Activated naive CD8-positive, alpha-beta T cell treated with anti-CD3 and anti-CD28 coated beads, Interleukin-2, amount 50 U/mL, for 24 hours (primary cell): ENCODE results near the gene RCAN1.

Source experiments
- ATAC-seq: fragments of 150-1000 bp; cut with Tn5 transposase; one replicate; pipeline ENCODE4 v1.10.0; 2021
- DNase-seq: peaks from one replicate; pipeline ENCODE4 v3.0.0; 2021
- H3K27ac Mint-ChIP-seq: one replicate; pipeline ENCODE4 v1.8.0; 2021; ENCODE audit warnings: mild to moderate bottlenecking, mixed read lengths
- H3K27me3 Mint-ChIP-seq: one replicate; pipeline ENCODE4 v1.8.0; 2021; ENCODE audit warnings: mixed read lengths
- H3K36me3 Mint-ChIP-seq: one replicate; pipeline ENCODE4 v1.8.0; 2021; ENCODE audit warnings: low read depth, mixed read lengths
- H3K4me1 Mint-ChIP-seq: one replicate; pipeline ENCODE4 v1.8.0; 2021; ENCODE audit warnings: mixed read lengths
- H3K4me3 Mint-ChIP-seq: one replicate; pipeline ENCODE4 v1.8.0; 2021; ENCODE audit warnings: mild to moderate bottlenecking, moderate library complexity, mixed read lengths
- H3K9me3 Mint-ChIP-seq: one replicate; pipeline ENCODE4 v1.8.0; 2021; ENCODE audit warnings: mixed read lengths

RCAN1 gene

DNA sequence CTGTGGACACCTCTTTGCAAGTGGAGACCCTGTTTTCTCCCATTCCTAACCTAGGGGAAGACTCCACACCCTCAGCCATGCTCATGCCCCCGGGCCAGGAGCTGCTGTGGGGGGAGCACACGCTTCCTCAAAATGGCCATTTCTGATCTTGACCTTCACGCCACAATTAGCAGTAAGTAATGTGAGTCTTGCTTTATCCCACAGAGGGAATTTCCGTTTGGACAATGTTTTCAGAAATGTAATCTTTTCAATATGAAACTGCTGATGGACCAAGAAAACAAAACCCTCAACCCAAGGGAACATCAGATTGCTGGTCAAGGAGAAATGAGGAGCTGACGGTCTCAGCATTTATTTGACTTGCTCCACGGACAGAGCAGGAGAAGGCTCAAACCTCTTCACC lies 94.6 kb downstream of the RCAN1 start:
- no peaks in the 10 kb centered on the region for H3K9me3 Mint-ChIP-seq
- no peak for DNase-seq
- no peak for ATAC-seq
- no peaks in the 10 kb centered on the region for H3K27me3 Mint-ChIP-seq
- peaks cover 27% of the 10 kb centered on the region for H3K36me3 Mint-ChIP-seq
- H3K4me1 Mint-ChIP-seq = peaks cover 46% of the 10 kb centered on the region
- H3K27ac Mint-ChIP-seq = peak overlapping the region; percentile 35
- H3K4me3 Mint-ChIP-seq = no peak overlapping the region

DNA sequence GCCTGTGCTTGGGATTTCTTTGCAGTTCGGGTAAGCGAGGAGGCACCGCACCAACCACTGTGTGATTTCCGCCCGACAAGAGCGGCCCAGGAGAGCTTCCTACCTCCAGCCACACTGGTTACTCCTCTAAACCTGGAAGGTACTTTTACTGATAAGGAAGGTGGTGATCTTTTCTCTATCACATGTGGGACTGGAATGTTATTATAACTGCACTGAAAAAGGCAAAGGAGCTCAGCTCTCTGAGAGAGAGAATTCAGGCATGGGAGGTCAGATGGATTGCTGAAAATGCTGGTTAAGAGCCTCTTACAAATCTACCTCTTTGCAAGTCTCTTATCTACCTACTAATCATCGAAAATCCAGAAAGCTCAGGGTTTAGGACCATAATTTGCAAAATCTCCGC lies 95.2 kb downstream of the RCAN1 start:
- no peak overlapping the region for H3K27ac Mint-ChIP-seq
- DNase-seq (no peak), ATAC-seq (no peak)
- peaks cover 42% of the 10 kb centered on the region for H3K4me1 Mint-ChIP-seq
- no peaks in the 10 kb centered on the region for H3K27me3 Mint-ChIP-seq
- H3K4me3 Mint-ChIP-seq = no peak overlapping the region
- peaks cover 23% of the 10 kb centered on the region for H3K36me3 Mint-ChIP-seq
- H3K9me3 Mint-ChIP-seq = no peaks in the 10 kb centered on the region

DNA sequence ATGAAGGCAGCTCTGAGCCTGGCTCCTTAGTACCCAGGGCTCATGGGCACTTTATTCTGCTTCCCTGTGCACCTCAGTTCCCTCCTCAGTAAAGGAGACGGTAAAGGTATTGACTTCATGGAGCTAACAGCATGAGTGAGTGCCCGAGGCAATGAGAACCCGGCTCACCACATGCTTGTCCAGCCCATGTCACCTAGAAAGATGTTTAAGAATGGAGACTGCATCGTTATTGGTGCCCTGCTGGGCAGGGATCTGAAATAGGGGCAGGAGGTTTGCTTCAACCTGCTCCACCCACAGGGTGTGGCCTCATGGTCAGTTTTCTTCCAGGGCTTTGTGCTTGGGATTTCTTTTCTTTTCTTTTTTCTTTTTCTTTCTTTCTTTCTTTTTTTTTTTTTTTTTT lies 95.9 kb downstream of the RCAN1 start:
- Mint-ChIP-seq H3K4me1 (peaks cover 39% of the 10 kb centered on the region), H3K36me3 (peaks cover 23% of the 10 kb centered on the region), H3K4me3 (no peak overlapping the region), H3K27ac (peak overlapping the region; percentile 22), H3K9me3 (no peaks in the 10 kb centered on the region), H3K27me3 (no peaks in the 10 kb centered on the region)
- ATAC-seq = no peak
- no peak for DNase-seq

DNA sequence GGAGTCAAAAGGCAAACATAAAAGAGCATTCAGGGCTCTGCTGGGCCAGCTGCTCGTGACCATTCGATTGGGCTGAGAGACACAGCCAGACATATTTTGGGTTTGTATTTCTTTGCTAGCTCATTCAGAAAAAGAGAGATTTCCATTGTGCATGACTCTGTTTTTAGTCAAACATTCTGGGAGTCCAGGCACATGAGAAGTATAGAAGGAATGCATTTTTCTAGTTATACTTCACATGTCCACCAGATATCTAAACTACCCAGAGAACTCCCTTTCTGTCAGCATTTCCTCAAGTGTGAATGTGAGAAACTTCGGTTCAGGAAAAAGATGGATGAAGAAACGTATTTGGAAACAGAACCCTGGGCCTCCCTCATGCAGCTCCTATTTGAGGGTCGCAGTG lies 96.6 kb downstream of the RCAN1 start:
- Mint-ChIP-seq H3K9me3 (no peaks in the 10 kb centered on the region), H3K4me3 (no peak overlapping the region), H3K4me1 (peaks cover 34% of the 10 kb centered on the region), H3K36me3 (peaks cover 23% of the 10 kb centered on the region), H3K27ac (peak overlapping the region; percentile 36), H3K27me3 (no peaks in the 10 kb centered on the region)
- ATAC-seq (no peak), DNase-seq (no peak)

DNA sequence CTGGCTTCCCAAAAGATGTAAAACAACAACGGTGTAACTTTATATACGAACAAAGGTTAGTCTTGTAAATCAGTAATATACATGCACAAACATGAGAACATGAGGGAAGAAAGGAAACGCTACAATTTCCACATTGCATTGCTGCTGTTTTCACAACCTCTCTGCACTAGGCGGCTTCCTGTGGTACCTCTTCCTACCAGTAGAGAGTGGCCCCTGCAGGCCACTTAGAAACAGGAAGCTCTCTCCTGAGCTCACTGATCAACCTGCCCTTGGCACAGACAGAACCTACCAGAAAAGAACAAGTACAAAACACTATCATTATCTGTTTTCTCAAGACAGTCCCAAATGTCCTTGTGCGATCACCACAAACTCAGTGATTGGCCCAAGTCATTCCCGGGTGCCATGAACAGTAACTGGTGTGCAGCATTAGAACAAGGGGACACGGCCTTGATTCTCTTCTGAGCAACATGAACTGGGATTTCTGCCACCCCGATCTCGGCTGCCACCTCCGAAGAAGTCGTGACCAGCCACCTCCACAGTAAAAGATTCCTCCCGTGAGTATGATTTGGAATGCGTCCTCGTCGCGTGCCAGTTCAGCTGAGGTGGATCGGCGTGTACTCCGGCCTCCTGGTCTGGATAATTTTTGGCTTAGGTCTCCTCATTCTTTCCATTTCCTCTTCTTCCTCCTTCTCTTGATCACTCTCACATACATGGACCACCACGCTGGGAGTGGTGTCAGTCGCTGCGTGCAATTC lies 97.2 kb downstream of the RCAN1 start:
- ATAC-seq = peak; percentile 76
- peaks cover 29% of the 10 kb centered on the region for H3K4me1 Mint-ChIP-seq
- peaks cover 23% of the 10 kb centered on the region for H3K36me3 Mint-ChIP-seq
- H3K27ac Mint-ChIP-seq = peak overlapping the region; percentile 36
- no peaks in the 10 kb centered on the region for H3K27me3 Mint-ChIP-seq
- no peak for DNase-seq
- no peak overlapping the region for H3K4me3 Mint-ChIP-seq
- no peaks in the 10 kb centered on the region for H3K9me3 Mint-ChIP-seq

DNA sequence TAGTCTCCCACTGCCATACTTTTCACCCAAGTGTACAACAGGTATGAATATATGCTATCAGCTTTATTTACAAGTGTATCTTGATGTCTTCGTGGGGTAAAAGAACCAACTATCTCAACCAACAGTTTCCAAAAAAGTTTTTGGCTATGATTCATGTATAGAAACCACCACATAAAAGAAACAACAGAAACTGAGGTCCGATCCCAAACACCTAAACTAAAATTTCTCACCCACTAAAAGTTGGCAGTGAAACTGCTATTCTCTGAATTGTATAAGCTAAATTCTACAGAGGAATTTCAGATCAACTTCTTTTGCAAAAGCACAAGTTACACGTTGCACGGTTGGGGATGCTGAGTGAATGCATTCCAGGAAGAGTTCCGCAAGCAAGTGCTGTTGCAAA lies 97.9 kb downstream of the RCAN1 start:
- H3K36me3 Mint-ChIP-seq = peaks cover 19% of the 10 kb centered on the region
- no peaks in the 10 kb centered on the region for H3K9me3 Mint-ChIP-seq
- H3K4me3 Mint-ChIP-seq = no peak overlapping the region
- H3K4me1 Mint-ChIP-seq = peaks cover 24% of the 10 kb centered on the region
- DNase-seq (no peak), ATAC-seq (peak; percentile 30)
- no peaks in the 10 kb centered on the region for H3K27me3 Mint-ChIP-seq
- no peak overlapping the region for H3K27ac Mint-ChIP-seq

DNA sequence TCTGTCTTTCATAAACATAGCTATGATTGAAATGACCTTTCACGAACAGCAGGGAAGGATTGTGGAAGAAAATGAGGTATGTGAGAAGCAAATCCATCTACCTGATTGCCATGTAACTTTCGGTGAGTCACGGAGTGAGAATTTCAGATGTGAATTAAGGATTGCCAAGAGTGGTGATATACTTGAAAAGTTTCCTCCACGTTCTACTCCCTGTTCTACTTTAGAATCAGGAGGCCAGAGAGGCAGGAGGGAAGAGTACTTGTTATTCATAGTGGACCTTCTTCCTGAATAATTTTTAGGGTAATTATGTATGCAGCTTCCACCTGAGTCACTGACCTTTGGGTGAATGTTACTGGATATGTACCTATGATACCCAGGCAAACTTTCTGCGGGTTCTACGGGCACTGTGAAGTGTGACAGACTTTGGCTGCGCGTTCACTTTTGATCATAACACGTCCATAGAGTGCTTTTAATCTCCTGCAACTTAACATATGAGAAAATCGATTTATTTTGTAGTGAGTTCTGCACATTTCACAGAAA lies 100.3 kb downstream of the RCAN1 start:
- Mint-ChIP-seq H3K27me3 (peaks cover 3% of the 10 kb centered on the region), H3K4me3 (no peak overlapping the region), H3K9me3 (no peaks in the 10 kb centered on the region), H3K4me1 (peaks cover 22% of the 10 kb centered on the region), H3K27ac (no peak overlapping the region), H3K36me3 (peaks cover 8% of the 10 kb centered on the region)
- no peak for ATAC-seq
- DNase-seq = no peak

DNA sequence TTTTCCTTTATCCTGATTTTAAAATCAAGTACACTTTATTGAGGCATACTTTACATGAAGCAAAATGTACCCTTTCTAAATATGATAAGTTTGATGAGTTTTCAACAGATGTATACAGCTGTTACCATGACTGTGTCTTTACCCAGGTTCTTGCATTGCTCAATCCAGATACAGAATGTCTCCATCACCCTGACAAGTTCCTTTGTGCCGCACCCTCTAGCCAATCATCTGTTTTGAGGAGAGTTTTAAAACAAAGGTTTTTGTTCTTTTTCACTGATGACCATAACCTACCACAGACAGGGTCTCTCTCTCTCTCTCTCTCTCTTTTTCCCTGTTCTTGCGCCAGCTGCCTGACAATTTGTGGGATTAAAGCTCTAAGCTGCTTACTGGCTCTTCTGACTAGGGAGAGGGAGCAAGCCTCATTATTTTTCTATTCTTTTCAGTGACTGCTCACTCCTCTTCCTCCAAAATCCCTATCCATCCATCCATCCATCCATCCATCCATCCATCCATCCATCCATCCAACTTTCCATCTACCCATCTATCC lies 101.7 kb downstream of the RCAN1 start:
- H3K4me1 Mint-ChIP-seq = peaks cover 24% of the 10 kb centered on the region
- ATAC-seq (no peak), DNase-seq (no peak)
- peaks cover 3% of the 10 kb centered on the region for H3K27me3 Mint-ChIP-seq
- peaks cover 8% of the 10 kb centered on the region for H3K36me3 Mint-ChIP-seq
- H3K27ac Mint-ChIP-seq = no peak overlapping the region
- no peak overlapping the region for H3K4me3 Mint-ChIP-seq
- H3K9me3 Mint-ChIP-seq = no peaks in the 10 kb centered on the region

DNA sequence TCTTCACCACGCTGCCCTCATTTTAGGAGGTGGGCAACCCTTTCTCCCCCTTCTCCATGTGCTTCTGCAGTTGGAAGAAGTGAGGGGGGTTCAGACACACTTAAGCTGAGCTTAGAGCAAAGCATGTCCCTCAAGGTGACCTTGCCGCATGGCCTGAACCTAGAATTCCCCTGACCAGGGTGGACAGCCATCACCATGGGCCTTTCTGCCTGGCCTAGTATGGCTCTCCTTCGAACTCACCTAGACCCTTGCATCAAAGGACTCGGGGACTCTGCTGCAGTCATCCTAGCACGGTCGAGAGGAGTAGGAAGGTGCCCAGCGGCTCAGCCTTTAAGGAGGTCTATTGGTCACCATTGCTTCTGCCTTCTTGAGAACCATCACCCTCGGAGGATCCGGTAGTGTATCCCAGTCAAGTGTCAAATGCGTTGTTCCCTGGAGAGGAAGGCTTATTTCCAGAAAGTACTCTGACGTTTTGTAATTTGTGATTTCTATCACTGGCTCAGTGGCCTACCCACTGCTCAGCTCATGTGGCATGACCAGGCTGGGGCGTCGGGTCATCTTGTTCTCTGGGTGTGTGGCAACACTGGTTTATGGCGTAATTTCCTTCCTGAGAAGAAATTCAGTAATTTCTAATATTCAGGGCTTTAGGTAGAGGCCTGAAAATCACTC lies 103.0 kb downstream of the RCAN1 start, which contains the start of gene KCNE1:
KCNE1 (minus strand) TSS at position 424 of the 669 bp plus-strand sequence. CDS start 62,576 bp downstream, outside the sequence.
- Mint-ChIP-seq H3K9me3 (no peaks in the 10 kb centered on the region), H3K36me3 (peaks cover 2% of the 10 kb centered on the region), H3K27me3 (peaks cover 6% of the 10 kb centered on the region), H3K27ac (no peak within 1 kb of the TSS), H3K4me1 (peaks cover 11% of the 10 kb centered on the region), H3K4me3 (no peak within 1 kb of the TSS)
- DNase-seq (no peak), ATAC-seq (no peak)

DNA sequence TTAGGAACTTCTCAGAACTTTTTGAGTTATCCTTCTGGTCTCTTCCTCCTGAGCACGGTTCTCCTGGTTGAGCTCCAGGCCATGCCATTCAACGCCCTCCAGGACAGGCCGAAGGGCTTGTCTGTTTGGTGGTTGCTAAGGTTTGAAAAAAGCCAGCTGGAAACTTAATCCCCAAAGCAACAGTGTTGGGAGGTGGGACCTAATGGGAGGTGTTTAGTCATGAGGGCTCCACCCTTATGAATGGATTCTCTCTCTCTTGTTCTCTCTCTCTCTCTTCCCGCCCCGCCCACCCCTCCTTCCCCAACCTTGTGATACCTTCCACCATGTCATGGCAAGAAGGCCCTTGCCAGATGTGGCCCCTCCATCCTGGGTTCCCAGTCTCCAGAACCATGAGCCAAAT lies 103.7 kb downstream of the RCAN1 start:
- Mint-ChIP-seq H3K9me3 (no peaks in the 10 kb centered on the region), H3K27me3 (peaks cover 7% of the 10 kb centered on the region), H3K36me3 (no peaks in the 10 kb centered on the region), H3K27ac (no peak overlapping the region), H3K4me1 (peaks cover 5% of the 10 kb centered on the region), H3K4me3 (no peak overlapping the region)
- no peak for DNase-seq
- no peak for ATAC-seq

DNA sequence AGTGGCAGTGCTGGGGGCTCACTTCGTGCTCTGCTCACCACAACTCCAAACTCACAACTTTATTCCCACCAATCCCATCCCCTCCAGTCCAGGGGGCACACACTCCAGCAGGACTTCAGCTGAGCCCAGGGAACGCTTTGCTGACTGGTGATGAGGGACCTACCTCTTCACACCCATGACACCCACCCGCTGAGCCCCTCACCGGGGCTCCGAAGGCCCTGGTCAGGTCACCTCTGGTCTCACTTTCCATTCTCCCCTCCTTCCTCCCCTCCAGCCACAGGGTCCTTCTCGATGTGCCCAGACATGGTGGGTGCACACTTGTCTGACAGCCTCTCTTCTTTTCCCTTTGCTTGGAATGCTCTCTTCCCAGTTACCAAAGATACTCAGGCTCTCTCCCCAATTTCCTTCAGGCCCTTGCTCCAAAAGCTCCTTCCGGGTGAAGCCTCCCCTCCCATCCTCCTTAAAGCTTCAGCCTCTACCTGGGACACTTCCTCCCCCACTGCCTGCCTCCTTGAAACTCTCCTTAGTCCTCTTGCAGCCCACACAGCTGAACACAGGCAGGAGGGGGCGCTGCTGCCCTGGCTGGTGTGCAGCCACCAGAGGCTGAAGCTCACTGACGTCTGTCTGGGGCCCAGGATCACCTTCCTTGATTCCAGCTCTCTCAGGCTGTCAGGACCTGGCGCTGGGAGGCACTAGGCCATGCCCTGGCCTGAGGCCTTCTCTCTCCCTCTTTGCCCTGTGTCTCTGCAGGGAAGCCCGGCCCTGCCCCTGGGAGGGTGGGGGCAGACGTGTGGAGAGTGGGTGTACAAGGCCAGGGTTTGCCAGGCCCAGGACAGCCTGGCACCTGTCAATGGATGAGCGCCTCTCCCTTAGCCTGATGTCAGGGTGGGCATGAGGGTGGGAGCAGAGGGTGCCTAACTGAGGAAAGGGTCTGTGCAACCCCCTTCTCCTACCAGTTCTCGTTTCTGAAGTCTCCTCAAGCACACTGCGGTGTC lies 104.5 kb downstream of the RCAN1 start:
- peaks cover 7% of the 10 kb centered on the region for H3K27me3 Mint-ChIP-seq
- H3K27ac Mint-ChIP-seq = peak overlapping the region; percentile 26
- H3K4me1 Mint-ChIP-seq = peaks cover 5% of the 10 kb centered on the region
- H3K4me3 Mint-ChIP-seq = no peak overlapping the region
- H3K9me3 Mint-ChIP-seq = no peaks in the 10 kb centered on the region
- DNase-seq (peak; percentile 71), ATAC-seq (peak; percentile 84)
- no peaks in the 10 kb centered on the region for H3K36me3 Mint-ChIP-seq

DNA sequence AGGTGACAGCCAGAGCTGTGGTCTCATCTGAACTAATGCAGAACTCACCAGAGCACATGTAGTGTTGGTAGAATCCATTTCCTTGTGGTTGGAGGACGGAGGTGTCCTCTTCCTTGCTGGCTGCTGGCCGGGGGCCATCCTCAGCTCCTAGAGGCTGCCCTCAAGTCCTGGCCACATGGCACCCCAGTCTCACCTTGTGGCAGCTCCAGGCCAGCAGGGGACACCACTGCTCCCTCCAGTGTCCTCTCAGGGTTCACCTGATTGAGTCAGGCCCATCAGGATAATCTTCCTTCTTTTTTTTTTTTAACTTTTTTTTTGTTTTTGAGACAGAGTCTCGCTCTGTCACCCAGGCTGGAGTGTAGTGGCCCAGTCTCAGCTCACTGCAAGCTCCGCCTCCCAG lies 105.8 kb downstream of the RCAN1 start:
- Mint-ChIP-seq H3K27ac (no peak overlapping the region), H3K36me3 (no peaks in the 10 kb centered on the region), H3K9me3 (no peaks in the 10 kb centered on the region), H3K4me3 (no peak overlapping the region), H3K27me3 (peaks cover 9% of the 10 kb centered on the region), H3K4me1 (peaks cover 3% of the 10 kb centered on the region)
- no peak for DNase-seq
- no peak for ATAC-seq

DNA sequence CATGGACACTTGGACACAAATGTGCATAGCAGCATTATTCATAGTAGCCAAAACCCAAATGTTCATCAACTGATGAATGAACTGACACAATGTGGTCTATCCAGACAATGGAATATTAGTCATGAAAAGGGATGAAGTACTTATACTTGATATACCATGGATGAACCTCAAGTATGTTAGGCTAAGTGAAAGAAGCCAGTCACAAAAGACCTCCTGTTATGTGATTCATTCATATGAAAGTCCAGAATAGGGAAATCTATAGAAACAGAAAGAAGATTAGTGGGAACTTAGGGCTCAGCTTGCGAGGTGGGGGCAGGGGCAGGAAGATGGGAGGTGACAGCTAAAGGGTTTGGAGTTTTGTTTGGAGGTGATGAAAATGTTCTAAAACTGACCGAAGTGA lies 110.3 kb downstream of the RCAN1 start:
- DNase-seq (no peak), ATAC-seq (no peak)
- peaks cover 6% of the 10 kb centered on the region for H3K27me3 Mint-ChIP-seq
- no peaks in the 10 kb centered on the region for H3K36me3 Mint-ChIP-seq
- no peak overlapping the region for H3K4me3 Mint-ChIP-seq
- no peak overlapping the region for H3K27ac Mint-ChIP-seq
- H3K9me3 Mint-ChIP-seq = no peaks in the 10 kb centered on the region
- peaks cover 3% of the 10 kb centered on the region for H3K4me1 Mint-ChIP-seq

DNA sequence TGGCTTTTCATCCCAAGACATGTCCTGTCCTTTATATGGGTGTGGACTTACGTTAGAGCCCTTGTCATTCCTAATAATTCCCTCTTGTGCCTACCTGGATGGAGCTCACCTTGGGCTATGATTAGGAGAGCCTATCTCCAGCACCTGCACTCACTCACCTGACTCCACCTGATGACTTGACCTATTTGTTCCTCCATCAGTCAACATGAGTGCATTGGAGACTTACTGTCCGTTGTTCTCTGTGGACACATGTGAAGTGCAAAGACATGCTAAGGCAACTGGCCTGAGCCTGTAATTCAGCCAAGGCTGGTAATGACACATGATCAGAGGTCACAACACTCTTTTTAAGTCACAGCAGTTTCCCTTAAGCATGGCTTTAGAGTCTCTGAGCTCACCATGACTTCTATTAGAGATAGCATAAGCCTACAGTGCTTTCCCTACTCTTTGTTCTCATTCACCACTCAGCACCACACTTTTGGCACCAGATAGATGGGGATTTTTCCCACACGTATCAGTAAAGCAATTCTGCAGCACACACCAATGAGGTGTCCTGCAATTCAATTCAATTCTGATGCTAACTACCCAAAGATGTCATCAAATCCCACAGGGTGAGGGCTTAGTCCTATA lies 112.3 kb downstream of the RCAN1 start:
- no peaks in the 10 kb centered on the region for H3K4me1 Mint-ChIP-seq
- H3K9me3 Mint-ChIP-seq = peaks cover 7% of the 10 kb centered on the region
- H3K27me3 Mint-ChIP-seq = peaks cover 13% of the 10 kb centered on the region
- H3K27ac Mint-ChIP-seq = no peak overlapping the region
- ATAC-seq = no peak
- no peak for DNase-seq
- no peak overlapping the region for H3K4me3 Mint-ChIP-seq
- peaks cover 4% of the 10 kb centered on the region for H3K36me3 Mint-ChIP-seq
